K562 (cell line): ENCODE data around the gene MAMDC4. TPM values are rescaled to one million over a fixed set of nuclear protein-coding genes. Genes with fewer than 3 reads are reported as not detected.

Source experiments
- BHLHE40 ChIP-seq: IDR thresholded peaks from 2 replicates; pipeline ENCODE4 v1.6.1; 2011; ENCODE audit warnings: low read length, improper control_type of control experiment
- HDGF ChIP-seq: fragments of 450-650 bp; IDR thresholded peaks from 2 replicates; pipeline ENCODE4 v1.6.1; 2016
- HEY1 ChIP-seq: fragments of 250-450 bp; sonication (Bioruptor Pico); IDR thresholded peaks from 2 replicates; pipeline ENCODE4 v1.5.0; 2020; ENCODE audit warnings: mild to moderate bottlenecking, moderate library complexity, borderline replicate concordance
- MITF ChIP-seq: IDR thresholded peaks from 2 replicates; pipeline ENCODE4 v1.6.1; 2014; ENCODE audit warnings: antibody characterized with exemption
- NFE2L1 ChIP-seq: fragments of 450-650 bp; IDR thresholded peaks from 2 replicates; pipeline ENCODE4 v1.6.1; 2016; ENCODE audit warnings: missing genetic modification characterization, low read depth, mild to moderate bottlenecking, missing compliant biosample characterization, moderate library complexity, borderline replicate concordance
- NFXL1 ChIP-seq: fragments of 450-650 bp; formaldehyde crosslinking; IDR thresholded peaks from 2 replicates; pipeline ENCODE4 v1.4.0; 2021; ENCODE audit warnings: mild to moderate bottlenecking
- PHB2 ChIP-seq: fragments of 450-650 bp; IDR thresholded peaks from 2 replicates; pipeline ENCODE4 v1.6.1; 2017; ENCODE audit warnings: low read depth
- TBL1XR1 ChIP-seq, 2 experiments: IDR thresholded peaks; 2 replicates each; pipeline ENCODE4 v1.6.1; 2012; ENCODE audit warnings: improper control_type of control experiment in 2 of 2, low read length in 2 of 2, mild to moderate bottlenecking in 1 of 2
- TCF15 ChIP-seq: fragments of 250-450 bp; sonication (Bioruptor Pico); IDR thresholded peaks from 2 replicates; pipeline ENCODE4 v1.8.0; 2022; ENCODE audit warnings: moderate library complexity, mild to moderate bottlenecking, inconsistent platforms
- ZNF165 ChIP-seq: fragments of 250-450 bp; sonication (Bioruptor Pico); IDR thresholded peaks from 2 replicates; pipeline ENCODE4 v1.4.0; 2020; ENCODE audit warnings: borderline replicate concordance
- ZNF23 ChIP-seq: fragments of 250-450 bp; sonication (Bioruptor Pico); IDR thresholded peaks from 2 replicates; pipeline ENCODE4 v1.4.0; 2020; ENCODE audit warnings: mild to moderate bottlenecking
- ZNF232 ChIP-seq: sonication (generic); formaldehyde crosslinking; IDR thresholded peaks from 2 replicates; pipeline ENCODE4 v1.8.0; 2022; ENCODE audit warnings: mild to moderate bottlenecking, missing genetic modification reagents
- ZNF76 ChIP-seq: fragments of 250-450 bp; sonication (Bioruptor Pico); IDR thresholded peaks from 2 replicates; pipeline ENCODE4 v1.4.0; 2020; ENCODE audit warnings: mild to moderate bottlenecking, moderate library complexity, borderline replicate concordance
- ZNF780A ChIP-seq: fragments of 250-450 bp; sonication (Bioruptor Pico); IDR thresholded peaks from 2 replicates; pipeline ENCODE4 v1.5.0; 2021; ENCODE audit warnings: mild to moderate bottlenecking
- polyA plus RNA-seq, 8 experiments: library from polyadenylated mRNA; depleted of rRNA in 4 of 8; stranded (reverse) in 5 of 8; unstranded in 3 of 8; fragments of >200 nt; fragmentation: Nextera tagmentation in 2 of 8; fragmentation: Illumina TruSeq in 1 of 8; extraction: Ambion mirVana in 2 of 8; extraction: Trizol in 1 of 8; gene quantifications; 2 replicates each; pipeline versions ENCODE4 v1.2.1 to v1.2.3, GENCODE V29; 2011 to 2014; ENCODE audit warnings: inconsistent platforms in 1 of 8, missing spikeins in 1 of 8
- total RNA-seq, 7 experiments: library from RNA; depleted of rRNA in 6 of 7; stranded (reverse); fragments of >200 nt in 6 of 7; fragmentation: Illumina TruSeq in 2 of 7; extraction: Trizol in 2 of 7; gene quantifications; 2 replicates each; pipeline versions ENCODE4 v1.2.1 to v1.2.3, GENCODE V29; 2011 to 2021; ENCODE audit warnings: low replicate concordance in 1 of 7
- TF ChIP-seq, protein P1 (sequence below): fragments of 150-350 bp; IDR thresholded peaks from 2 replicates; pipeline ENCODE4 v1.6.1; 2014; ENCODE audit warnings: low read depth, mild to moderate bottlenecking, low read length, borderline replicate concordance
- TF ChIP-seq, protein P2 (sequence below): fragments of 200-800 bp; sonication (Bioruptor generic); IDR thresholded peaks from 2 replicates; pipeline ENCODE4 v1.6.1; 2017; ENCODE audit warnings: missing genetic modification characterization, missing compliant biosample characterization
- TF ChIP-seq, protein P3 (sequence below): fragments of 250-450 bp; sonication (Bioruptor Pico); IDR thresholded peaks from 2 replicates; pipeline ENCODE4 v1.5.1; 2021; ENCODE audit warnings: mild to moderate bottlenecking

Gene MAMDC4
- total and polyA plus RNA-seq, 9 of the 15 experiments (the other 6 are each of a cell fraction or from before 2014, with no cell fraction given) = 0.03 to 10.8 (median 1.5) TPM

DNA sequence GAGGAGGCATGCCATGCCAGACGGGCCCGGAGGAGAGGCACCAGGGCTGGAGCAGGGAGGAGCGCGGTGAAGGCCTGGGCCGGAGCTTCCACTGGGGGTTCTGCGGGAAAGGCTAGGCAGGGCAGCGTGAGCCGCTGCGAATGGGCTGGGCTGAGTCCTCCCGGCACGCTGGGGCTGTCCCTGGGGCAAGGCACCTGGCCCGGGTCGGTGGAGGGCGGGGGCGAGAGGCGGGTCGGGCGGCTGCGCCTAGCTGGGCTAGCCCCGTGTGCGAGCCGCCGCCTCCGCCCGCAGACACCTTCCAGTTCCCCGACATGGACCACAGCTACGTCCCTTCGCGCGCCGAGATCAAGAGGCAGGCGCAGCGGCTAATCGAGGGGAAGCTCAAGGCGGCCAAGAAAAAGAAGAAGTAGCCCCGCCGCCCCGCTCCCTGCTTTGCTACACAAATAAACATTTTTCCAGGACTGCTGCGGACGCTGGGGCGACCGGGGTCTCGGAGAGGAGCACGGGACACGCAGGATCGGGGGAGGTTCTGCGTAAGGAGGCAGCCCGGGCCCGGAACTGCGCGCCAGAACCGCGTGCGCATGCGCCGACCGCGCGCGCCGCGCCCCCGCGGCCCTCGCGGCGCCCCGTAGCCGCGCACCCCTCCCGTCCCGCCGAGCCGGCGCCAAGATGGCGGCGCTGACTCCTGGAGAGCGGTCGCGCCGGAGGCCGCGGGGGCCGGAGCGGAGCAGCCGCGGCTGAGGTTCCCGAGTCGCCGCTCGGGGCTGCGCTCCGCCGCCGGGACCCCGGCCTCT lies 44.7 kb upstream of the MAMDC4 start, which contains the start of gene RABL6 (continued):
- TF ChIP-seq, protein P1, sequence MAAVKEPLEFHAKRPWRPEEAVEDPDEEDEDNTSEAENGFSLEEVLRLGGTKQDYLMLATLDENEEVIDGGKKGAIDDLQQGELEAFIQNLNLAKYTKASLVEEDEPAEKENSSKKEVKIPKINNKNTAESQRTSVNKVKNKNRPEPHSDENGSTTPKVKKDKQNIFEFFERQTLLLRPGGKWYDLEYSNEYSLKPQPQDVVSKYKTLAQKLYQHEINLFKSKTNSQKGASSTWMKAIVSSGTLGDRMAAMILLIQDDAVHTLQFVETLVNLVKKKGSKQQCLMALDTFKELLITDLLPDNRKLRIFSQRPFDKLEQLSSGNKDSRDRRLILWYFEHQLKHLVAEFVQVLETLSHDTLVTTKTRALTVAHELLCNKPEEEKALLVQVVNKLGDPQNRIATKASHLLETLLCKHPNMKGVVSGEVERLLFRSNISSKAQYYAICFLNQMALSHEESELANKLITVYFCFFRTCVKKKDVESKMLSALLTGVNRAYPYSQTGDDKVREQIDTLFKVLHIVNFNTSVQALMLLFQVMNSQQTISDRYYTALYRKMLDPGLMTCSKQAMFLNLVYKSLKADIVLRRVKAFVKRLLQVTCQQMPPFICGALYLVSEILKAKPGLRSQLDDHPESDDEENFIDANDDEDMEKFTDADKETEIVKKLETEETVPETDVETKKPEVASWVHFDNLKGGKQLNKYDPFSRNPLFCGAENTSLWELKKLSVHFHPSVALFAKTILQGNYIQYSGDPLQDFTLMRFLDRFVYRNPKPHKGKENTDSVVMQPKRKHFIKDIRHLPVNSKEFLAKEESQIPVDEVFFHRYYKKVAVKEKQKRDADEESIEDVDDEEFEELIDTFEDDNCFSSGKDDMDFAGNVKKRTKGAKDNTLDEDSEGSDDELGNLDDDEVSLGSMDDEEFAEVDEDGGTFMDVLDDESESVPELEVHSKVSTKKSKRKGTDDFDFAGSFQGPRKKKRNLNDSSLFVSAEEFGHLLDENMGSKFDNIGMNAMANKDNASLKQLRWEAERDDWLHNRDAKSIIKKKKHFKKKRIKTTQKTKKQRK = no peak
- no peak for TF ChIP-seq TCF15 (CRISPR knock-in tag)
- no peak for TF ChIP-seq ZNF23 (CRISPR knock-in tag)
- no peak for TF ChIP-seq PHB2
- no peak for TF ChIP-seq ZNF780A (CRISPR knock-in tag)
- TF ChIP-seq MITF = 0 out of 2 replicates have a peak, but pooled peaks have one; percentile 38
- TF ChIP-seq BHLHE40 = peak; percentile 67
- no peak for TF ChIP-seq HEY1
- no peak for TF ChIP-seq NFE2L1
- TF ChIP-seq, protein P2, sequence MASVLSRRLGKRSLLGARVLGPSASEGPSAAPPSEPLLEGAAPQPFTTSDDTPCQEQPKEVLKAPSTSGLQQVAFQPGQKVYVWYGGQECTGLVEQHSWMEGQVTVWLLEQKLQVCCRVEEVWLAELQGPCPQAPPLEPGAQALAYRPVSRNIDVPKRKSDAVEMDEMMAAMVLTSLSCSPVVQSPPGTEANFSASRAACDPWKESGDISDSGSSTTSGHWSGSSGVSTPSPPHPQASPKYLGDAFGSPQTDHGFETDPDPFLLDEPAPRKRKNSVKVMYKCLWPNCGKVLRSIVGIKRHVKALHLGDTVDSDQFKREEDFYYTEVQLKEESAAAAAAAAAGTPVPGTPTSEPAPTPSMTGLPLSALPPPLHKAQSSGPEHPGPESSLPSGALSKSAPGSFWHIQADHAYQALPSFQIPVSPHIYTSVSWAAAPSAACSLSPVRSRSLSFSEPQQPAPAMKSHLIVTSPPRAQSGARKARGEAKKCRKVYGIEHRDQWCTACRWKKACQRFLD (CRISPR knock-in tag) = no peak
- 0 out of 2 replicates have a peak, but pooled peaks have one; percentile 33 for TF ChIP-seq ZNF76 (CRISPR knock-in tag)
- no peak for TF ChIP-seq TBL1XR1 (IDR thresholded peaks at IDR 0.05; ENCODE audit: low read length in 2 of 2)
- TF ChIP-seq ZNF232 (CRISPR knock-in tag) = no peak
- TF ChIP-seq HDGF = no peak
- TF ChIP-seq, protein P3, sequence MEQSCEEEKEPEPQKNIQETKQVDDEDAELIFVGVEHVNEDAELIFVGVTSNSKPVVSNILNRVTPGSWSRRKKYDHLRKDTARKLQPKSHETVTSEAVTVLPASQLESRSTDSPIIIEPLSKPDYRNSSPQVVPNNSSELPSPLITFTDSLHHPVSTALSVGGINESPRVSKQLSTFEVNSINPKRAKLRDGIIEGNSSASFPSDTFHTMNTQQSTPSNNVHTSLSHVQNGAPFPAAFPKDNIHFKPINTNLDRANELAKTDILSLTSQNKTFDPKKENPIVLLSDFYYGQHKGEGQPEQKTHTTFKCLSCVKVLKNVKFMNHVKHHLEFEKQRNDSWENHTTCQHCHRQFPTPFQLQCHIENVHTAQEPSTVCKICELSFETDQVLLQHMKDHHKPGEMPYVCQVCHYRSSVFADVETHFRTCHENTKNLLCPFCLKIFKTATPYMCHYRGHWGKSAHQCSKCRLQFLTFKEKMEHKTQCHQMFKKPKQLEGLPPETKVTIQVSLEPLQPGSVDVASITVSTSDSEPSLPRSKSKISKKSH = no peak
- TF ChIP-seq NFXL1 (CRISPR knock-in tag) = no peak
- no peak for TF ChIP-seq ZNF165
